HK-2 (cell line): ENCODE measurements around the gene CHST8.
"Not testable (repeated sequence)": the region's sequence is repeated elsewhere in the genome, so short reads cannot be mapped to it uniquely, and the experiment has no call there.

ENCODE experiments used
- DNase-seq: peaks from one replicate; pipeline ENCODE4 v3.0.0-alpha.2; 2018; ENCODE audit not compliant: unreplicated experiment

Gene CHST8

GRCh38 chr19:33618363-33618762 lies 3.4 kb upstream of the CHST8 start:
- DNase-seq, result not testable (repeated sequence)

GRCh38 chr19:33618884-33619283 lies 2.9 kb upstream of the CHST8 start:
- DNase-seq, result no peak

DNA sequence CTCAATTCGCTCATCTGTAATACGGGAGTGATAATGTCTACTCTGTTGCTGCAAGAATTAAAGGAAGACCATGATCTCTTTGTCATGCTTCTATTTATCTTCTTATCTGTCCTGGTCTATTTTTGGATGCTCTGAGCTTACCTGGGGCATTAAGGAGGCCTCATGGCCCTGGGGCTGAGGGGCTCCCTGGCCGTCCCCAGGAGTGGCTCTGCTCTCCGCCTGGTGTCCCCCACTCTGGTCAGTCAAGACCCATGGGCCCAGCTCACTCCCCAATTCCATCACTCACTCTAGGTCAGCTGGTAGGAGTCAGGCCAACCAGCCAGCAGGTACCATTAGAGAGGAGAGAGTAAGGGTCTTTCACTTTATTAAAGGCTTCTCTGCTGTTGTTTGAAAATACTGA lies 1.1 kb upstream of the CHST8 start:
- DNase-seq, result no peak

DNA sequence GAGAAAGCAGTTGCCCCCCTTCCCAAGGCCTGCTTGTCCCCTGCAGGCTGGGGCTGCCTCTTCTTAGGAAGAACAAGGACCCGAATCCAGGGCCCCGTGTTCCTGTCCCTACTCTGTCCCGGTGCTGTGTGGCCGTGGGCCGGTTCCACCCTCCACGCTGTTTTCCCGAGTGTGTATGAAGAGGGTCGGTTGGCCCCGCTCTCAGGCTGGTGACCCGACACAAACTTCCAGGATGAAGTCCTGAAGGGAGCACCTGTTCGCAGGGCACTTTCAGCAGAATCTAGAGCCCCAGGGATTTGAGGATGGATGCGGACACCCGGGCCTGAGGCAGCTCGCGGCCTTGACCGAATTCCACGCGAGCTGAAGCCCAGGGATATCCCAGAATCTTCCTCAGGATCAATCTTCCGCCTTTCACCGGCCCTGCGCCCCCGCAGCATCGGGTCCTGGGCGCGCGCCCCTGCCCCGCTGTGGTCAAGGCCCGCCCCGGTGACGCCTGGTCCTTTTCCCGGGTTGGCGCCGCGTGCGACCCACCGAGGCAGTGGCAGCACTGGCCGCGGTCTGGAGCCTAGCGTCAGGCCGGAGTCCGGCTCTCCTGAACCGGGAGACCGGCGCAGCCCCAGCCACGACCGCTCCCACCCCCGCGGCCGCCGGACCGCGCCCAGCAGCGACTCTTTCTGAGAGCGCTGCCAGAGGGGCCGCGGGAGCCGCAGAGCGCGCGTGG lies 528 bp upstream of the CHST8 start:
- DNase-seq, result no peak

GRCh38 chr19:33622505-33622808 lies 704 bp downstream of the CHST8 start:
- no peak for DNase-seq

DNA sequence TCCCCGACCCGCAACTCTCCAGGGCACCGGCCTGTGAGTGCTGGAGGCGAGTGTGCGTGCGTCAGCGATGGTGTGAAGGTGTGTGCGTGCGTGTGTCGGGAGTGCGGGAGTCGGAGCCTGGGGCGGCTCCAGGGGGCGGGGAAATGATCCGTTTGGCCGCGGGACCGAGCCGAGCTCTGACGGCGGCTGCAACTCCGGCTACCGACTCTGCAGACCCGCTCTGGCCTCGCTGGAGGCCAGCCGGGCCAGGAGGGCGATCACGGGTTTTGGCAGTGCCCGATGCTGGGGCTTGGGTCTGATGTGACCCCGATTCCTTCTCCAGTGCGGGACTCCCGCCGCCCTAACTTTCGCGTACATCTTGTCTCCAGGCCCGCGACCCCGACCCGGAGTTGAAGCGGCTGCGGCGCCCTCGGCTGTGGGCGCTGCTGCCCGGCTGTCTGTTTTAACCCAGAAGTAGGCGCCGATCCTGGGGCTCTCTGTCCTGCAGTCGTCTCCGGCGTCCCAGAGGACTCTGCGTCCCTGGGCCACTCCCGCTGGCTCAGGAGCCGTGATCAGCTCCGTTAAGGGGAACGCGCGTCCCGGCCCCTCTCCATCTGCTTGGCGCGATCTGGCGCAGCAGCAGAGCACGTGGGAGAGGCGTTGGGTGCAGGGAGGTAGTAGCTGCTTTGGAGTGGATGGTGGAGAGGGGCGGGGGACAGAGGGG lies 1.2 kb downstream of the CHST8 start:
- no peak for DNase-seq

GRCh38 chr19:33624586-33624985 lies 2.8 kb downstream of the CHST8 start:
- DNase-seq, result no peak

- no peak for DNase-seq
Measured at GRCh38 chr19:33627526-33627925, 5.8 kb downstream of the CHST8 start.

- DNase-seq, result no peak
Measured at GRCh38 chr19:33627962-33628839, 6.4 kb downstream of the CHST8 start.

DNA sequence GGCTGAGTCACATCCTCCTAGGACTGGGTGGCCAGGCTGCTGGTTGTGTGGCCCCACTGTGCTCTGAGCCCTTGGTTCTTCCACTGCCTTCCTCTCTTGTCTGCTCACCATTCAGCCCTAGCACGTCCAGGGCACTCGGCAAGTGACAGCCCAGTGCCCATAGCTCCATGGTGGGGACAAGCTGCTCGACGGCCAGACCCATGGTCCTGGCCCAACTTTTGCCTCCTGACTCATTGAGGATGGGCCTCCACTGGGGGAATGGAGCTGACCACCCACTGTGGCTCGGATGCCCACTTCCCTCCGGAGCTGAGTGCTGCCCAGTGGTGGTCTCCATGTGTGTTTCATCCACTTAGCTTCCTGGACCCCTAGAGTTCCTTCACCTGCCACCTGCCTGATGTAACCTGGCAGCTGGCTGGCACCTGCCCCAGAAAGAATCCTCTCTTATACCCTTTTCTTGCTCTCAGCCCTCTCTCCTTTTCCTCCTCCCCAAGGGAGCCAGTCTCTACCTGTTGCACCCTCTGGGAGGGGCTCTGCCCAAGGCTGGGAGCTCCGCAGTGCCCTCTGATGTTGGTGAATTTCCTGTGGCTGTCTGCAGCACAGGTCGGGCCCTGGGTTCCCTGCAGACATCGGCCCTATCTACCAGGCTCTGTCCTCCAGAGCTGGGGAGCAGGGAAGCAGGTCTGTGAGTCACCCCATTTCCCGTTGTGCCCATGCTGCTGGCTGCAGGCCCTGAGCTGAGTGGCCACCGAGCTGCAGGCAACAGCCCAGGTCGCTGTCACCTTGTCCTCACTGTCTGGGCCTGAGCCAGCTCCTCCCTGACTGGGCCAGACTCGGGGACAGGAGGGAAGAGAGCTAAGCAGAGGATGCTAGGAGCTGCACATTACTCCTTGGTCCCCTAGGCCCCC lies 7.4 kb downstream of the CHST8 start:
- no peak for DNase-seq

DNA sequence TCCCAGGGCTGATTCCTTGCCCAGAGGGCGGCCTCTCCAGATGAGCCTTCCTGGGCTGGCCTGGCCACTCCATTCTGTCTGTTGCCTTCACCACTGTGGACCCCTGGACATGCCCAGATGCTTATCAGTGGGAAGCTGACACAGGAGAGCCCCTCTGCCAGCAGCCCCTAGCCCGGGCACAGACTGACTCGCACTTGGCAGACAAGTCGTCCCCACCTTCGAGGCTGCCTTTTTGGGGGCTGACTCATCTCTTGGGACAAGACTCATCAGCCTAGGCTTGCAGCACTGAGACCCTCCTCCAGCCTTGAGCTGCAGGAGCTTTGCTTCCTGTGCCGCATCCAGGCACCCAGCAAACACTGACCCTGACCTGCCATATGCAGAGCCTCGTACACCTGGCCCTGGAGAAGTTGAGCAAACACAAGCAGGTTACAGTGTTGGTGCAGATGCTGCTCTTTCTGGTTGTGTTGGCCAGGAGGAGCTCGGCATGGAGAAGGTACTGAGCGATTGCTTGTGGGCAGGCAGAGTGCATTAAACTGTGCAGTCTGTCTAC lies 8.1 kb downstream of the CHST8 start:
- no peak for DNase-seq

GRCh38 chr19:33630880-33631608 lies 9.3 kb downstream of the CHST8 start:
- DNase-seq, result no peak

- no peak for DNase-seq
Measured at GRCh38 chr19:33631609-33631973, 9.8 kb downstream of the CHST8 start.

DNA sequence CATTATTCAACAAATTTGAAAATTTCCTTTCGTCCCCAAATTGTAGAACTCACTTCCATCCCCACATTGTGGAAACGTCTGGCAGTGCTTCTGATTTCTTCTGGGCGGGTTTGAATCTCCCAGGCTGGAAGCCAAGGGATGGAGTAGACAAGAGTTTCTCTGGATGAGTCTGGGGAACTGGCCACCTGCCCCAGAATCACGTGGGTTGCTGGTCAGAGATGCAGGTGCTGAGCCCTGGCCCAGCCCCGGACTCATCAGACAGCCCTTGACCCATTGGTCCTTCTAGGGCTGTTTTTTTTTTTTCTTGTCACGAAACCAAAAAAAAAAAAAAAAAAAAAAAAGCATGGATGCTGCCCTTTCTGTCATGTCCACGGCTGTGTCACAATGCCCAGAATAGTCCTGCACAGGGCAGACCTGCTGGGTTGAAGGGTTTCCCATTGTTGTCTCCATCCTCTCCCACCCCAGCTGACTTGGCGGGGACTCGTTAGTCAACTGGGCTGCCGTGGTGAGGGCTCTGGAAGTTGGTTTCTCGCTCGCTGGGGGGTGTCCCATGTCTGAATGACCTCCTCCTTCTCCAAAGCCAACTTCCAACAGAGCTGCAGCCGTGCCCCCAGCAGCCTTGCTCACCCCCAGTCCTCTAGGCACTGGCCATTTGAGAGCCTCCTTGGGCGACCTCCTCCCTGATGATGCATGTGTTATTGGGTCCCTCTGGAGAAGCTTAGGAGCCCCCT lies 12.8 kb downstream of the CHST8 start:
- no peak for DNase-seq

DNA sequence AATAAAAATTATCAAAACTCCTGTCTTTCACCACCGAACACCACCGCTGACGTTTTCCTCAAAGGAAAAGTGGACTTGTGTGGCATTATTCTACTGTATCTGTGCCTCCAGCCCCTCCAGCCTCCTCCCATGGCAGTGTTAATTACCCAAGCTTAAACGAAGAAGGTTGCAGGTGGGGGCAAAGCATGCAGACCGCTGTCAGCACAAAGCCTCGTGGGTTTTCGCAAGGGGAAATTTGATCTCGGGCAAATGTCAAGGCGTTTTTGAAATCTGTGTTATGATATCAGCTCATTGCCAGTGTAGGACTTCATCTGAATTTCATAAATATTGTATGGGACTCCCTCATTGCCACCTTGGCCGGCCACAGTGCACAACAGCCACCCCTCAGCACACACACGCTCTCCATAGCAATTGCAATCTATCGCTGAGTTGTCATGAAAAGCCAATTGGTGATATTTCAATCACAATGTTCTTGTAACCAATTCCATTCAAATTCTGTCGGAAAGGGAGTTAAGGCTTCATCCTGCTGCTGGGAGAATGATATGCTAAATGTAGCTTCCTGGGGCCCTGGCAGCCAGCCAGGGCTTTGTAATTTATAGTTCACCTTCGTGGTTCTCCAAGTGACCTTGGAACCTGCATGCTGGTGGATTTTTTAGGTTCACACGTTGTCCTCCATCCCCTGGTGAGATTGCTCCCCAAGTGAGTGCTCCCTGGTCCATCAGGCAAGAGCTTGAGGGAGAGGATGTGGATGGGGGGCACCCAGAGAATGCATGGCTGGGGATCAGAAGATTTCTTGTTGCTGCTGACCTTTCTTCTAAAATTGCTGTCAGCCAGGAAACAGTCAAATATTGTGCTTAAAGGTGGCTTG lies 16.6 kb downstream of the CHST8 start:
- DNase-seq, result no peak

- DNase-seq, result no peak
Measured at GRCh38 chr19:33639035-33639681, 17.4 kb downstream of the CHST8 start.

- no peak for DNase-seq
Measured at GRCh38 chr19:33640773-33641172, 19.0 kb downstream of the CHST8 start.

- DNase-seq, result no peak
Measured at GRCh38 chr19:33641261-33641660, 19.5 kb downstream of the CHST8 start.
